ENCODE results near the gene NRP2.
A peak's percentile ranks its signal among the peaks of the same experiment; 100 is the strongest.

Gene NRP2

DNA sequence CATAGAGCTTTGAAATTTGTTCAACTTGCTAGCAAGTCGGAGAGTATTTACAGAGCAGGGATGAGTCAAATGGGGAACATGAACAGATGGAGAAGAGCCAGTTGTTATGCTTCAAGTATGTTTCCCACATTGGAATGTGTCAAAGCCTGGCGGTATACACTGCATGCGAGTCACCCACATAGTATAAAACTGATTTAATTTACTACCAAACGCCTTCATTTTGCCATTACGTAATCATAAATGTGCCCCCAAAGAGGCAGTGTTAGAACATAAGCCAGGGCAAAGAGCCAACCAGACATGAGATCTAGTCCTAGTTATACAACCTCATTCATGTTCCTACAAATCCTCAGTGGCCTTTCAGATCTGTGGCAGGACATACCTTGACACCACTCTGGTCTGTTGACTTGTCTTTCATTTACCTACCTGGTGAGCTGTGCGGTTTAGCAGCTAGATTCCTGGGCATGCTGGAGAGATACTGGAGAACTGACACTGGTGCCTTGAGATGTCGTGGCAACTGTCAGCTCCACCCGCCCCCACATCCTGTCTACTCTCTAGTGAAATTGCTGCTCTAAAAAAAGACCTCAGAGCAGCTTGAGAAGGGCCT is 21.7 kb upstream of the NRP2 start:
- Histone ChIP-seq H3K27me3 (ENCODE audit: insufficient read depth, low read length) (no peaks in the 10 kb centered on the region), H3K36me3 (ENCODE audit: insufficient read depth, low read length) (no peaks in the 10 kb centered on the region), H3K79me2 (ENCODE audit: control insufficient read depth, insufficient read depth, low read length, unreplicated experiment) (no peaks in the 10 kb centered on the region), H3K27ac (ENCODE audit: low read depth, low read length) (peak overlapping the region; percentile 32; the same call in 1 of the 2 replicates), H3K4me3 (ENCODE audit: low read depth, low read length) (peak overlapping the region; percentile 32; the same call in 1 of the 2 replicates), H3K4me1 (ENCODE audit: control insufficient read depth, insufficient read depth, low read length, unreplicated experiment) (peaks cover 32% of the 10 kb centered on the region), H2AFZ (ENCODE audit: low read length, unreplicated experiment) (peak overlapping the region; percentile 57)

DNA sequence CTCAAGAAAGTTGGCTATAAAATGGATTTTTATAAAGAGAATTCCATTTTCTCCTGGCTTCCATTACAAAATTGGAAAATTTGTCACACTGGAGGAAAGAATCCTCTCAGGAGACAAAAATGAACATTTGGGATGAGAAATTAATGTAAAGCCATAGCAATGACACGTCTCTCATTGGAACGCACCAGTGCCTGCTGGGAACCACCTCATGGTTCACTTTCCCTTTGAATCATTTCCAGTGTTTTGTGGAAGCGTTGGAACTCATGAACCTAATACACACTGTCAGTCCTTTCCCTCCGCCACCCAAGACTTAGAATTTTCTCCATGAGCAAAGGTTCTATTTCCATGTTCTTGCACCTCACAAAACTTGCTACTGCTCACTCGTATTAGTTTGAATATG is 21.0 kb upstream of the NRP2 start:
- Histone ChIP-seq H2AFZ (ENCODE audit: low read length, unreplicated experiment) (no peak overlapping the region), H3K36me3 (ENCODE audit: insufficient read depth, low read length) (no peaks in the 10 kb centered on the region), H3K79me2 (ENCODE audit: control insufficient read depth, insufficient read depth, low read length, unreplicated experiment) (no peaks in the 10 kb centered on the region), H3K27me3 (ENCODE audit: insufficient read depth, low read length) (no peaks in the 10 kb centered on the region), H3K4me3 (ENCODE audit: low read depth, low read length) (no peak overlapping the region), H3K27ac (ENCODE audit: low read depth, low read length) (no peak overlapping the region), H3K4me1 (ENCODE audit: control insufficient read depth, insufficient read depth, low read length, unreplicated experiment) (peaks cover 32% of the 10 kb centered on the region)

DNA sequence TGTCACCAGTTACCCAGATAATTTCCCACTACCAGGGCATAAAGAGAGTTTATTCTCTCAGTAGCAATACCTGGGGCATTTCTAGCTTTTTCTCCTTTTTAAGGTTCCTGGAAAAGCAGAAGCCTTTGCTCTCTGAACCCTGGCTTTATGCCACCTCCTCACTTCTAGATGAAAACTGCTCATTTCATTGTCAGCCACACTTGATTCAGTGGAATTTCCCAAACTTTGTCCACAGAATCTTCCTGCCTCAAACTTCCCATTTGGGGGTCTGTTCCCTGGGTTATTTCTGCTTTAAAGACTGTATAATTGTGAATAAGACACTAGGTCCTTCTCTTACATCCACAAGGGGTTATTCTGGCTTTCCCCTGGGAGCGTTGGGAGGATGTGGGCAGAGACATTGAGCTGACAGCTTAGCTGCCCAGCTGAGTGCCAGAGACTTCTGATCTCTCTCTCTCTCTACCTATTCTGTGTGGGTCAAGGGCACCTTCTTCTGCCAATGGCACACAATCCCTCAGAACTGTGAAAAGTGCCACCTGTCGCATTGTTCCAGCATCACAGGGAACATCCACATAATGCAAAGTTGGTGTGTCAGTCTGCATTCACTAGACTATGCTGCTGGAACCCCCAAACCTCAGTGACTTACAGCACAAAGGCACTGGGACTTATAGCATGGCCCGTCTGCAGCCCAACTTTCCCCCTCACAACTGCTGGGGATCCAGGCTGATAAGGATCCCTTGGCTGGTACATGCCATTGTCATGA is 19.9 kb upstream of the NRP2 start:
- no peak overlapping the region for H3K27ac ChIP-seq (ENCODE audit: low read depth, low read length)

DNA sequence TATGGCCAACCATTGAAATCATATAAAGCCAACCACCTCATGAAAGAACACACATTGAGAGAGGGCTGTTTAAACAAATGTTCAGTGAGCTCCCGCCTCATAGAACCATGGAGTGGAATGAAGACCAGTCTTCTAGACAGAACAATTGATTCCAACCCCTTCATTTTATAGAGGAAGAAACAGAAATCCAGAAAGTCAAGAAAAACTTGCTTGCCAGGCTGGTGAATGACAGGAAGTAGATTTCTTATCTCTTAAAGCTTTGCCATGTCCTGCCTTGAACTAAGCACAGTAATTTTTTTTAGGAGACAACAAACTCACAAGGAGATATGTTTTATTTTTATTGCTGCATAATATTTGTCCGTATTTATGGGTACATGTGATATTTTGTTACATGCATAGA is 16.5 kb upstream of the NRP2 start:
- Histone ChIP-seq H3K27me3 (ENCODE audit: insufficient read depth, low read length) (no peaks in the 10 kb centered on the region), H3K4me3 (ENCODE audit: low read depth, low read length) (no peak overlapping the region), H3K79me2 (ENCODE audit: control insufficient read depth, insufficient read depth, low read length, unreplicated experiment) (no peaks in the 10 kb centered on the region), H3K27ac (ENCODE audit: low read depth, low read length) (no peak overlapping the region), H2AFZ (ENCODE audit: low read length, unreplicated experiment) (no peak overlapping the region), H3K36me3 (ENCODE audit: insufficient read depth, low read length) (no peaks in the 10 kb centered on the region), H3K4me1 (ENCODE audit: control insufficient read depth, insufficient read depth, low read length, unreplicated experiment) (peaks cover 5% of the 10 kb centered on the region)

More for the DNA sequence above, 19.9 kb upstream of the NRP2 start:
- Histone ChIP-seq H3K79me2 (ENCODE audit: control insufficient read depth, insufficient read depth, low read length, unreplicated experiment) (no peaks in the 10 kb centered on the region), H3K4me3 (ENCODE audit: low read depth, low read length) (no peak overlapping the region), H3K36me3 (ENCODE audit: insufficient read depth, low read length) (no peaks in the 10 kb centered on the region), H3K4me1 (ENCODE audit: control insufficient read depth, insufficient read depth, low read length, unreplicated experiment) (peaks cover 26% of the 10 kb centered on the region), H2AFZ (ENCODE audit: low read length, unreplicated experiment) (no peak overlapping the region), H3K27me3 (ENCODE audit: insufficient read depth, low read length) (no peaks in the 10 kb centered on the region)

DNA sequence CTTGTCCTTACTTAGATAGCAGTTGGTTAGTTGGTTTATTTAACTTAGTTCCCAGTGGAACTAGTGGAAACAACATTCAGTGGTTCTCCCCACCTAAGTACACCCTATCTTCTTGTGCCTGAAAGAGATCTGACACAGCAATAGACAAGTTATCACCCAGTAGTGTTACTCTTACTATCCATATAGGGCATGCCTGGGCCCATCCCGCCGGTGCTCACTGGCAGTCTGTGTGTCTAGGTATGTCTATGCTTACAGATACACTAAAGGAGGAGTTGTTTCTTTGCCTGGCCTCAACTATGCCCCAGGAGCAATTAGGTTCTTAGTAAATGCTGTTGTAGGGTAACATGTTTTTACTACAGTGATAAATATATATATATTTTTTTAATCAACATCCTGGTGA is 12.0 kb upstream of the NRP2 start:
- no peak overlapping the region for H3K27ac ChIP-seq (ENCODE audit: low read depth, low read length)
- H2AFZ ChIP-seq (ENCODE audit: low read length, unreplicated experiment) = no peak overlapping the region
- no peaks in the 10 kb centered on the region for H3K36me3 ChIP-seq (ENCODE audit: insufficient read depth, low read length)
- H3K27me3 ChIP-seq (ENCODE audit: insufficient read depth, low read length) = no peaks in the 10 kb centered on the region
- no peak overlapping the region for H3K4me3 ChIP-seq (ENCODE audit: low read depth, low read length)
- no peaks in the 10 kb centered on the region for H3K79me2 ChIP-seq (ENCODE audit: control insufficient read depth, insufficient read depth, low read length, unreplicated experiment)
- no peaks in the 10 kb centered on the region for H3K4me1 ChIP-seq (ENCODE audit: control insufficient read depth, insufficient read depth, low read length, unreplicated experiment)

DNA sequence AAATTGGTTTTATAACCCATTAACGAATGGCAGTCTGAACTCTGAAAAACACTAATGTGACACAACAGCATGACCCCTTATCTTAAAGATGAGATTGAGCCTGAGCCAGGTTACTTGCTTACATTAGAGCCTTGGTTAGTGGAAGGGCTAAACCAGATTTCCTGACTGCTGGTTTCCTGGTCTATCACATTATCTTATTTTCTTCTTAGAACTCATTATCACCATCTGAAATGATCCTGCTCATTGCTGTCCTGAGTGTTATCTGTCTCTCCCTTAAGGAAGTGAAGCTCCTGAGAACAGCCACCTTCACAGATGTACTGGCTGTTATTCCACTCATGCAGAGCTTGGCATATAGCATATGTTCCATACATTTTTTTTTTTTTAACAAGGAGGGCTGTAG is 9.0 kb upstream of the NRP2 start:
- no peaks in the 10 kb centered on the region for H3K79me2 ChIP-seq (ENCODE audit: control insufficient read depth, insufficient read depth, low read length, unreplicated experiment)
- H2AFZ ChIP-seq (ENCODE audit: low read length, unreplicated experiment) = no peak overlapping the region
- no peaks in the 10 kb centered on the region for H3K27me3 ChIP-seq (ENCODE audit: insufficient read depth, low read length)
- no peaks in the 10 kb centered on the region for H3K4me1 ChIP-seq (ENCODE audit: control insufficient read depth, insufficient read depth, low read length, unreplicated experiment)
- H3K36me3 ChIP-seq (ENCODE audit: insufficient read depth, low read length) = no peaks in the 10 kb centered on the region
- H3K4me3 ChIP-seq (ENCODE audit: low read depth, low read length) = no peak overlapping the region
- no peak overlapping the region for H3K27ac ChIP-seq (ENCODE audit: low read depth, low read length)

DNA sequence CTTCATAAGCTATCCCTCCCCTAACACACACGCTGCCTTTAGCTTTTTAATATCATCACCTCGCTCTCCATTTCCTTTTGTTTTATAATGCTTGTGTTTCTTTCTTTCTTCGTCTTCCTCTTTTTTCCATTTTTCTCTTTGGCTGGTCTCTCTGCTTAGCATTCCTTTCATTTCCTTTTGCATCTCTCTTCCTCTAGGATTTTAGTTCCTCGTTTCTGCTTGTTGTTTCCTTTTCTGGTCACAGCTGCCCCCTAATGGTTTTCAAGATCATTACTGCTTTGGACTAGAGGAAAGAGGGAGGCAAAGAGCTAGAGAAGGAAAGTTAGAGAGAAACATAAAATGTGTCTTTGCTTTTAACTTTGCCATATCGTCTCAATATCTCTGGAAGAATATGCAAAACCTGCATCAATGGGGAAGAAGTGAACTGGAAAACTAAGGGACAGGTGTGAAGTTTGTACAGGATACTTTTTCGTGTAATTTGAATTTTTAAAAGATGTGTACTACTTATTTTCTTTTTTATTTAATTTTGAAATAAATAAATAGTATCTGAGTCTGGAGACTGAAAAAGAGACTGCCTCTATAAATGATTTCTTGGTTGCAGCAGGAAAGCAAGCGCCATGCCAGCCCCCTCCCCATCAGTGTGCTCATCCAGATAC is 6.3 kb upstream of the NRP2 start:
- H3K79me2 ChIP-seq (ENCODE audit: control insufficient read depth, insufficient read depth, low read length, unreplicated experiment) = no peaks in the 10 kb centered on the region
- H3K27ac ChIP-seq (ENCODE audit: low read depth, low read length) = no peak overlapping the region
- H3K4me1 ChIP-seq (ENCODE audit: control insufficient read depth, insufficient read depth, low read length, unreplicated experiment) = peaks cover 8% of the 10 kb centered on the region
- H3K36me3 ChIP-seq (ENCODE audit: insufficient read depth, low read length) = no peaks in the 10 kb centered on the region
- no peaks in the 10 kb centered on the region for H3K27me3 ChIP-seq (ENCODE audit: insufficient read depth, low read length)
- H3K4me3 ChIP-seq (ENCODE audit: low read depth, low read length) = peak overlapping the region; percentile 20
- peak overlapping the region; percentile 35 for H2AFZ ChIP-seq (ENCODE audit: low read length, unreplicated experiment)

DNA sequence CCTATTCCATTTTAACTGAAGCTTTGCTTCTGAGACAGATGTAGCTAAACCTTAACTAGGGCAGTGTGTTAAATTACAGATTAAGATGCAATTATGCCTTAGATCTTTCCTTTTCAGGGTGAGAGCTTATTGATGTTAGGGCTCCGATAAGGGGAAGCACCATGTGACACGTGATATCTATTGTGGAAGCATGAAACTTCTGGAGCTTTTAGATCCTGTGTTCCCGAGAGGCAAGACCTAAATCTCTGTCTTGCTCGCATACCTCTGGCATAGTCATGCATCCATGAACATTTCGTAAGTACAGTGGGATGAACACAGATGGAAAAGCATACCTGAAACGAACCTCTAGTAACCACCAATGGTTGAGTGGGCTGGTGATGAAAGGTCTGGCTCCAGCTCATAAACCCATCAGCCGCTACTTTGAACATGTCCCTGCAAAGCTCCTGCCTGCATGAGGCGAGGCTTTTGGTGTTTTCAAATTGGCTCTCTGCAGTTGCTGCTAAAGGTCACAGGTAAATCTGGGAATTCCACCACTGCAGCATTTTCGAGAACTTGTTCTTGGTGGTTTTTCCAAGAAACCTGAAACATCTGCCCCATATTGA is 3.7 kb upstream of the NRP2 start:
- no peak overlapping the region for H3K4me3 ChIP-seq (ENCODE audit: low read depth, low read length)
- H3K27me3 ChIP-seq (ENCODE audit: insufficient read depth, low read length) = no peaks in the 10 kb centered on the region
- H3K79me2 ChIP-seq (ENCODE audit: control insufficient read depth, insufficient read depth, low read length, unreplicated experiment) = no peaks in the 10 kb centered on the region
- H2AFZ ChIP-seq (ENCODE audit: low read length, unreplicated experiment) = no peak overlapping the region
- no peaks in the 10 kb centered on the region for H3K36me3 ChIP-seq (ENCODE audit: insufficient read depth, low read length)
- no peak overlapping the region for H3K27ac ChIP-seq (ENCODE audit: low read depth, low read length)
- H3K4me1 ChIP-seq (ENCODE audit: control insufficient read depth, insufficient read depth, low read length, unreplicated experiment) = peaks cover 8% of the 10 kb centered on the region

DNA sequence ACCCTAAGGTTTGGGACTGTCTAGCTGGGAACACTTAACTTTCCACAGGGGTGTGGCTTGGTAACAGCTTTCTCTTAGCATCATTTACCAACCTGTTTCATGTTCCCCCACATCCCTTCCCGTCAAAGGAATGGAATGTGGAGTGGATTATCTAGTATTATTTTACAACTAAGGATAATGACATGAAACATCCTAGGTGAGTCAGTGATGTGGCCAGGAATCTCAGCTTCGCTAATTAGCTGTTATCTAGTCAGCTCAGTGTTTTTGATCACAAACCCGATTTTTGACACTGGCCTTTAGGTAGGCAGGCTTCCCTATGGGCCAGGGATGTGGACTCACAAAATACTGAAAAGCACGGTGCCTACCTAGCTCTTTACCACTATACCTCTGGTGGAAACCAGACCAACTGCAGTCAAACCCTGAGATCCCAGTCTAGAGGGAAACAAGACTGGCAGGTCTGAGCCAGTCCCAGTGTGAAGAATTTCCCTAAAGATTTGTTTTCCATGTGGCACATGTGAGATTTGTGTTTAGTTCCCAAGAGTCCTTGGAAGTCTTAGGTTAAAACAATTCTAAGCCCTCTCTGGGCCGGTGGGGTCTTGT is 2.8 kb upstream of the NRP2 start:
- Histone ChIP-seq H3K79me2 (ENCODE audit: control insufficient read depth, insufficient read depth, low read length, unreplicated experiment) (no peaks in the 10 kb centered on the region), H2AFZ (ENCODE audit: low read length, unreplicated experiment) (no peak overlapping the region), H3K4me3 (ENCODE audit: low read depth, low read length) (no peak overlapping the region), H3K27me3 (ENCODE audit: insufficient read depth, low read length) (no peaks in the 10 kb centered on the region), H3K36me3 (ENCODE audit: insufficient read depth, low read length) (no peaks in the 10 kb centered on the region), H3K27ac (ENCODE audit: low read depth, low read length) (no peak overlapping the region), H3K4me1 (ENCODE audit: control insufficient read depth, insufficient read depth, low read length, unreplicated experiment) (peaks cover 8% of the 10 kb centered on the region)

DNA sequence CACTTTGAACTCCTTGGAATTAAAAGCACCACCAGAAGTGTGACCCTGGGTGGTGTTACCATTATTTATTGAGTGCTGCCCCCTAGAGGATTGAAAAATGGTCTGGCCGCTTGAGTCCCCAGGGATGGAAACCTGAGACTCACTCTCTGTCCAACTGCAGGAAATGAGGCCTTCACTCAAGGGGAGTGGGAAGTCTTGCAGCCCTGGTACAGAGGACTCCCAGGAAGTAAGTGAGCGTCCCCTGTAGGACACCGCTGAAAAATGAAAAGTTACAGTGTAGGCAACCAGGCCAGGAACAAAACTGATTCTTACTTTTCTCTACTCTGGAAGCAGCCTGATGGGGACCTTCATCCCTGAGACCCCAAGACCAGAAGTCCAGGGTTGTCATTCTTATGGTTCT is 2.2 kb upstream of the NRP2 start:
- Histone ChIP-seq H3K27ac (ENCODE audit: low read depth, low read length) (no peak overlapping the region), H3K4me1 (ENCODE audit: control insufficient read depth, insufficient read depth, low read length, unreplicated experiment) (peaks cover 12% of the 10 kb centered on the region), H3K27me3 (ENCODE audit: insufficient read depth, low read length) (no peaks in the 10 kb centered on the region), H2AFZ (ENCODE audit: low read length, unreplicated experiment) (no peak overlapping the region), H3K79me2 (ENCODE audit: control insufficient read depth, insufficient read depth, low read length, unreplicated experiment) (no peaks in the 10 kb centered on the region), H3K36me3 (ENCODE audit: insufficient read depth, low read length) (no peaks in the 10 kb centered on the region), H3K4me3 (ENCODE audit: low read depth, low read length) (no peak overlapping the region)
